Activated CD4-positive, alpha-beta T cell treated with anti-CD3 and anti-CD28 coated beads for 36 hours (primary cell): Measurements from ENCODE around the gene SH3GLB2. TPM values are rescaled to one million over a fixed set of nuclear protein-coding genes. Genes with fewer than 3 reads are reported as not detected.

Experiments used
- ATAC-seq: fragments of 200-7000 bp; cut with Tn5 transposase; one replicate; pipeline ENCODE4 v1.10.0; 2021; ENCODE audit warnings: mild to moderate bottlenecking, moderate library complexity
- CTCF ChIA-PET: fragments of 350-600 bp; sonication (Branson Sonifier 250); formaldehyde crosslinking; loops from one replicate; lab custom pipeline; 2021; ENCODE audit warnings: antibody characterized with exemption; lab: Charles Lee
- POLR2A ChIA-PET: fragments of 350-600 bp; sonication (Branson Sonifier 250); formaldehyde crosslinking; loops from one replicate; lab custom pipeline; 2021; ENCODE audit warnings: antibody characterized with exemption, inconsistent platforms; lab: Charles Lee
- DNase-seq: peaks from one replicate; pipeline ENCODE4 v3.0.0-alpha.2; 2020
- H3K27ac Mint-ChIP-seq: one replicate; pipeline ENCODE4 v1.8.0; 2021; ENCODE audit warnings: mixed read lengths
- H3K27me3 Mint-ChIP-seq: one replicate; pipeline ENCODE4 v1.8.0; 2021; ENCODE audit warnings: mixed read lengths
- H3K36me3 Mint-ChIP-seq: one replicate; pipeline ENCODE4 v1.8.0; 2021; ENCODE audit warnings: low read depth, mixed read lengths
- H3K4me1 Mint-ChIP-seq: one replicate; pipeline ENCODE4 v1.8.0; 2021; ENCODE audit warnings: mixed read lengths
- H3K4me3 Mint-ChIP-seq: one replicate; pipeline ENCODE4 v1.8.0; 2021; ENCODE audit warnings: mild to moderate bottlenecking, moderate library complexity, mixed read lengths
- H3K9me3 Mint-ChIP-seq: one replicate; pipeline ENCODE4 v1.8.0; 2021; ENCODE audit warnings: low read depth, mixed read lengths
- intact Hi-C, 2 experiments: fragments of 100-400 bp; cut with DNase I in 1 of 2; cut with micrococcal nuclease in 1 of 2; formaldehyde crosslinking; loops; one replicate each; pipeline versions ENCODE4 v1.14.2 to v1.15.1; 2022 to 2024; cut with DNase I, micrococcal nuclease
- total RNA-seq, 2 experiments: library from RNA; stranded (reverse); gene quantifications; one replicate each; pipeline ENCODE4 v1.2.3, GENCODE V29; 2021

Gene SH3GLB2
- total RNA-seq, 2 experiments from 2014 or later = 49.1 to 53.7 TPM

DNA sequence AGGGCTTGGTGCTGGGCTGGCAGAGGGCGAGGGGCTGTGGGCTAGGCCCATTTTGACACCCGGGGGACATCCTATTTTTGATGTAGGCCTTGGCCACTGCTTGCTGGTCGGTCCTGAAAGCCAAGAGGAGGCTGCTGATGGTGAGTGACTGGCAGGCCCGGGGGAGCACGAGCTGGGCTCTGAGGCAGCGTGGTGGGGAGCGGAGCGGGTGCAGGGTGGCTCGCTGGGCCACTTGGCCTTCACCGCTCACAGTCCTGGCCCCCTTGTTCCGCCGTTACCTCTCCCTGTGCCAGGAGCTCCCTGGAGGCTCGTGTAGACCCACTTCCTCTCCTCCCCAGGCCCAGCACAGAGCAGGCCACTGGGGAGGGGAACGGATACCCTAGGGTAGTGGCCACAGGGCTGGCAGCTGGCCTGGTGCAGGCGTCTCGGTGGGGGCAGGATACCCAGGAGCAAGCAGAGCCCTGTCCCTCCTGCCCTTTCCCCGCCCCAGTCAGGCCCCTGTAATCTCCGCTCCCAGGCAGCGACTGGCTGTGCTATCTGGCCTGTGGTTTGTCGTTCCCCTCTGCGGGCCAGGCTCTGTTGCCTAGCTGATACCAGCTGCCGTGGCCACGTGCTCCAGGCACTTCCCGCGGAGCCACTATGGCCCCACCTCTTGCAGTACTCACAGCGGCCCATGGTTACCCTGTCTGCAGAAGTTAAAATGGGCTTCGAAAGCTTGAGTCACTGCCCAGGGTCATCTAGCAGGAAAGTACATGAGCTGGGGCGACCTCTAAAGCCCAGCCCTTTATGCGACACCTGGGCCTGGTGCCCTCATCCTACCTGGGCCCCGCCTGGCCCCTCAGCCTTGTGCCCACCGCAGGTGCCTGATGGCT, 41.1 kb upstream of the SH3GLB2 start:
- H3K27me3 Mint-ChIP-seq = no peaks in the 10 kb centered on the region
- peaks cover 41% of the 10 kb centered on the region for H3K4me1 Mint-ChIP-seq
- ChIA-PET POLR2A (interaction anchor here (2.0 kb wide), 1 partner anchor 11 kb away, joined by 5 read pairs; the partner anchor contains the start of gene DOLPP1), CTCF (interaction anchor here (0.7 kb wide), 2 partner anchors 11 to 251 kb away, joined by 3 to 4 read pairs; partner anchors contain the start of gene DOLPP1)
- no peaks in the 10 kb centered on the region for H3K9me3 Mint-ChIP-seq
- intact Hi-C loops = no loop called here
- peaks cover 18% of the 10 kb centered on the region for H3K36me3 Mint-ChIP-seq
- peak; percentile 90 for ATAC-seq
- peak overlapping the region; percentile 87 for H3K27ac Mint-ChIP-seq
- peak; percentile 76 for DNase-seq
- H3K4me3 Mint-ChIP-seq = peak overlapping the region; percentile 29

DNA sequence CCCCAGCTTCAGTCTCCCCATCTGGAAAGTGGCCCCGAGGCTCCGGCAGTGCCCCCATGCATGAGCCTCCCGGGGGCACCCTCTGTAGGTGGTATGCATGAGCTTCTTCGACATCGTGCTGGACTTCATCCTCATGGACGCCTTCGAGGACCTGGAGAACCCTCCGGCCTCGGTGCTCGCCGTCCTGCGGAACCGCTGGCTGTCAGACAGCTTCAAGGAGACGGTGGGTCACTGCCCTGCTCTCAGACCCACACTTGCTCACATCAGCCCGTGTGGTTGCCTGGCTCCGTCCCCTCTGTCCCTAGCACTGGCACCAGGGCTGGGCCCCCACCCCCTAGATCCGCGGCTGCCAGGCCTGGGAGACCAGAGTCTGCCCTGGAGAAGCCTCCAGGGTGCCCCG, 40.0 kb upstream of the SH3GLB2 start:
- no peak for DNase-seq
- no peaks in the 10 kb centered on the region for H3K9me3 Mint-ChIP-seq
- H3K27ac Mint-ChIP-seq = peak overlapping the region; percentile 87
- ChIA-PET CTCF (interaction anchor here (0.5 to 0.7 kb wide), 2 partner anchors 30 to 64 kb away, joined by 3 read pairs; no protein-coding TSS in a partner anchor), POLR2A (interaction anchor here (0.7 to 2.0 kb wide), 2 partner anchors 12 to 13 kb away, joined by 3 to 5 read pairs; partner anchors contain the start of gene DOLPP1)
- peak overlapping the region; percentile 29 for H3K4me3 Mint-ChIP-seq
- peaks cover 38% of the 10 kb centered on the region for H3K4me1 Mint-ChIP-seq
- H3K36me3 Mint-ChIP-seq = peaks cover 20% of the 10 kb centered on the region
- intact Hi-C loops = no loop called here
- no peaks in the 10 kb centered on the region for H3K27me3 Mint-ChIP-seq
- ATAC-seq = no peak

DNA sequence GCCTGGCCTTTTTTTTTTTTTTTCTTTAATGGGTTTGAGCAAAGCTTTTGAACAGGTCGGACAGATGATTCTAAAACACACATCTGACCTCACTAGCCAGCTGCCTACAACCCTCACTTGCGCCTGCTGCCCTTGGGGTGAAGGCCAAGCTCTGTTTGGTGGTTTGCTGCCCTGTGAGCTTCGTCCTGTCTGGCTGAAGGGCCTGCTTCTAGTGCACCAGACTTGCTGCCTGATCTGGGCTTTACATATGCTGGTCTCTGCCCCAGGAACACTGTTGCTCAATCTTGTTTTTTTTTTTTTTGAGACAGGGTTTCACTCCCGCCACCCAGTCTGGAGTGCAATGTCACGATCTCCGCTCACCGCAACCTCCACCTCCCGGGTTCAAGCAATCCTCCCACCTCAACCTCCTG, 36.4 kb upstream of the SH3GLB2 start:
- intact Hi-C loops = no loop called here
- Mint-ChIP-seq H3K9me3 (no peaks in the 10 kb centered on the region), H3K27me3 (no peaks in the 10 kb centered on the region), H3K36me3 (peaks cover 20% of the 10 kb centered on the region), H3K27ac (no peak overlapping the region), H3K4me1 (peaks cover 13% of the 10 kb centered on the region), H3K4me3 (no peak overlapping the region)
- ATAC-seq = no peak
- DNase-seq = no peak
- POLR2A ChIA-PET = no interaction called here
- CTCF ChIA-PET = no interaction called here

DNA sequence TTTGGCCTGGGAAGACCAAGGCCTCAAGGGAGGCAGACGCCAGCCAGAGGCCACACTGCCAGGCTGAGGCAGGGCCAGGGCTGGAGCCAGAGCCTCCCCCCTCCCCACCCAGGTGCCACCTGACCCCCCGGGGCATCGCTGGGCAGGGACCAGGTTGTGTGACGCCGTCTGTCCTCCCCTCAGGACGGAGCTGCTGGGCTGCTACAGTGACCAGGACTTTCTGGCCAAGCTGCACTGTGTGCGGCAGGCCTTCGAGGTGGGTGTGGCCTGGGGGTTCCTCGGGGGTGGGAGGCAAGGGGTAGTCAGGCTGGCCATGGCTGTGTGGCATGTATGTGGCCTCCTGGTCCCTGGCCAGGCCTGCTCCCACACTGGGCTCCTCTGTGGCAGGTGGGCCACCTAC, 34.9 kb upstream of the SH3GLB2 start:
- CTCF ChIA-PET = no interaction called here
- Mint-ChIP-seq H3K4me3 (no peak overlapping the region), H3K4me1 (peaks cover under 1% of the 10 kb centered on the region), H3K9me3 (no peaks in the 10 kb centered on the region), H3K27me3 (no peaks in the 10 kb centered on the region), H3K36me3 (peaks cover 12% of the 10 kb centered on the region), H3K27ac (no peak overlapping the region)
- ATAC-seq (no peak), DNase-seq (no peak)
- POLR2A ChIA-PET = no interaction called here
- intact Hi-C loops = no loop called here

DNA sequence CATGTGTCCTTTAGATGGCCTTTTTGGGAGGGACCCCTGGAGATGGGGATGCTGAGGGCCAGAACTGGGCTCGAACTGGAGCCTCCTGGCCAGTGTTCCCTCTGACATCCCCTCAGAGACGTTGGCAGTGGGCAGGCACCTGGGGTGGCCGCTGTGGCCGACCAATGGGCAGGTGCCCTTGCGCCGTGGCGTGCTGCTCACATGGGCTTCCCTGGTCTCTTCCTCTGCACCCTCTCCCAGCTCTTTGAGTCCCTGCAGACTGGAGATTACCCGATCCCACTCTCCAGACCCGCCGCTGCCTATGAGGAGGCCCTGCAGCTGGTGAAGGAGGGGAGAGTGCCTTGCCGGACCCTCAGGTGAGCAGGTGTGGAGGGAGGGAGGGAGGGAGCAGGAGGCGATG, 32.9 kb upstream of the SH3GLB2 start:
- POLR2A ChIA-PET = no interaction called here
- no peaks in the 10 kb centered on the region for H3K4me1 Mint-ChIP-seq
- H3K27me3 Mint-ChIP-seq = no peaks in the 10 kb centered on the region
- intact Hi-C loops = no loop called here
- H3K9me3 Mint-ChIP-seq = no peaks in the 10 kb centered on the region
- no peak overlapping the region for H3K4me3 Mint-ChIP-seq
- no peak overlapping the region for H3K27ac Mint-ChIP-seq
- DNase-seq (no peak), ATAC-seq (no peak)
- H3K36me3 Mint-ChIP-seq = peaks cover 10% of the 10 kb centered on the region
- CTCF ChIA-PET = interaction anchor here (0.5 kb wide), 1 partner anchor 13 kb away, joined by 3 read pairs; no protein-coding TSS in a partner anchor

DNA sequence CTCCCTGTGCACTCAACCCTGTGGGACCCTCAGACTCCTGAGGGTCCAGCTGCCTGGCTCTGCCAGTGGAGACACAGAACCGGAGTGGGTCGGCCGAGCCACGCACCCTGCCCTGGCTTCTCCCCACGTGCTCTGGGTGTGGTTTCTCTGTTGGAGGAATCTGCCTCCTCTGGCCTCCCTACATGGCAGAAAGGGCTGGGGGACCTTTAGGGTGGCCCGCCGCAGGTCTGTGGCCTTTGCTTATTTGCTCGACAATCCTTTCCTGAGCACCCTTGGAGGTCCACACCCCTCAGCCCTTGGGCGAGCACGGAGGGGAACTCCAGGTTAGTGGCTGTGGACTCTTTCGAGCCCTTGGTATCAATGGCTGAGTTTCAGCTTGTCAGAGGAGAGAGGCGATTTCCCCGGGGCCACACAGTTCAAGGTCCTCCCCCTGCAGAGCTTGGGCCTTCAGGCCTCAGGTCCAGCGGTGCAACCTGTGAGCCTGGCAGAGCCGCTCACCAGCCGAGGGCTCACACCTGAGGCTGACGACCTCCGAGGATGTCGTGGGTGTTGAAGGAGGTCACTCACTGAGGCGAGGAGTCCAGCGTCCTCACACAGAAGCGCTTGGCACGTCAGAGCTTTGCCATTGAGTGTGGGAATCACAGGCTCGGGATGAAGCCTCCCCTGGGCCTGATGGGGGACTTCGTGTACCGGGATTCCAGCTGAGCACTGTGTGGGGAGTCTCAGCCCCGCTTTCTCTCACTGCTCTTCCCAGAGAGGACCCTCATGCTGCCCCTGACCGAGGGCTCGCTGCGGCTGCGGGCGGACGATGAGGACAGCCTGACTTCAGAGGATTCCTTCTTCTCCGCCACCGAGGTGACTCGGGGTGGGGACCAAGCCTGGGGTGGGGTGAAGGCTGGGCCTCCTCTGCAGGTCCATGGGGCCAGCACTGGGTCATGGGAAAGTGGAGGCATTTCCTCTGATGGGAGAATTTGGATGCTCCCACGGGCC, 32.0 kb upstream of the SH3GLB2 start:
- Mint-ChIP-seq H3K27me3 (no peaks in the 10 kb centered on the region), H3K4me3 (no peak overlapping the region), H3K36me3 (peaks cover 6% of the 10 kb centered on the region), H3K4me1 (no peaks in the 10 kb centered on the region), H3K27ac (no peak overlapping the region), H3K9me3 (no peaks in the 10 kb centered on the region)
- intact Hi-C loops = no loop called here
- ChIA-PET POLR2A (no interaction called here), CTCF (no interaction called here)
- ATAC-seq (no peak), DNase-seq (no peak)

DNA sequence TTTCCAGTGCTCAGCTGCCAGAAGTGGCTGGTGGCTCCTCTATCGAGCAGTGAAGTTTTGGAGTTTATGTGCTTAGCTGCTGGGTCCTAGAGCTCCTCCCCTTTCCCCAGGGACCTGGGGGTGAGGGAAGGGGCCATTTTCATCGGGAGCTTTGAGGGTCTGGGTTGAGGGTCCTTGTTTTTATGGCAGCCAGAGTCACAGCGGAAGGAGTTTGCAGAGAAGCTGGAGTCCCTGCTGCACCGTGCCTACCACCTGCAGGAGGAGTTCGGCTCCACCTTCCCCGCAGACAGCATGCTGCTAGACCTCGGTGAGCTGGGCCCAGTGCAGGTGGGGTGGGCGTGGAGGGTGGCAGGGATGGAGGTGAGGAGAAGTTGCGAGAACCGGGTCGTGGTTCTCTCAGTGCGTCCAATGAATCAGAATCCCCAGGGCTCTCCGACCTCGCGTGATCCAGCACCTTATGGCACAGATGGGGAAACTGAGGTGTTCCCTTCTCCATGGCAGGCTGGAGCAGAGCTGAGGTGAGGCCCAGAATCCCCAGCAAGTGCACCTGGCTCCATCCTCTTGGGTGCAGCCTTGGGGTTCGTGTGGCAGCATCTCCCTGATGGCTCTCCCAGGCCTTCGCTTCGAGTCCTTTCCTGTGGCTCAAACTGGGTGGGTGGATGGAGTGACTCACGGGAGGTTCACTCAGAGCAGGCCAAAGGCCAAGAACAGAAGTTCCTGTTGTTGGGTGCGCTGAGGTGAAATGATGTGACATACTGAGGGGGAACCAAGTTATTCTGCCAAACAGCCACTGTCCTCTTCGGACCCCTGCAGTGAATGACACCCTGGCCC, 31.0 kb upstream of the SH3GLB2 start:
- ATAC-seq (no peak), DNase-seq (no peak)
- ChIA-PET POLR2A (no interaction called here), CTCF (no interaction called here)
- H3K27me3 Mint-ChIP-seq = no peaks in the 10 kb centered on the region
- H3K9me3 Mint-ChIP-seq = no peaks in the 10 kb centered on the region
- peaks cover 8% of the 10 kb centered on the region for H3K36me3 Mint-ChIP-seq
- H3K27ac Mint-ChIP-seq = no peak overlapping the region
- no peaks in the 10 kb centered on the region for H3K4me1 Mint-ChIP-seq
- intact Hi-C loops = no loop called here
- no peak overlapping the region for H3K4me3 Mint-ChIP-seq

DNA sequence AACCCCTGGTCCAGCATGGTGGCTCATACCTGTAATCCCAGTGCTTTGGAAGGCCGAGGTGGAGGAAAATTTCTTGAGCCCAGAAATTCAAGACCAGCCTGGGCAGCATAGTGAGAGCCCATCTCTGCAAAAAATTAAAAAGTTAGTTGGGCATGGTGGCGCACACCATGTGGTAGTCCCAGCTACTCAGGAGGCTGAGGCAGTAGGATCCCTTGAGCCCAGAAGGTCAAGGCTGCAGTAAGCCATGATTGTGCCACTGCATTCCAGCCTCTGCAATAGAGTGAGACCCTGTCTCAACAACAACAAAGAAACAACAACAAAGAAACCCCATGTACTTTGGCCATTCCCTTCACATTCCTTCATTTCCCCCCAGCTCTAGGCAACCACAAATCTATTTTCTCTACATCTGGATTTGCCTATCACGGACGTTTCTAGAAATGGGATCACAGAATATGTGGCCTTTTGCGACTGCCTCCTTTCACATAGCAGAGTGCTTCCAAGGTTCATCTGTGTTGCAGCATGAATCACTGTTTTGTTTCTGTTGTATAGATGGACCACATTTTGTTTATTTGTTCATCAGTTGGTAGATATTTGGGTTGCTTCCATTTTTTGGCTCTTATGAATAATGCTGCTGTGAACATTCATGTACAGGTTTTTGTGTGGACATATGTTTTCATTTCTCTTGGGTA, 26.2 kb upstream of the SH3GLB2 start:
- ATAC-seq (no peak), DNase-seq (no peak)
- Mint-ChIP-seq H3K27me3 (no peaks in the 10 kb centered on the region), H3K9me3 (no peaks in the 10 kb centered on the region), H3K27ac (no peak overlapping the region), H3K4me1 (no peaks in the 10 kb centered on the region), H3K36me3 (peaks cover 13% of the 10 kb centered on the region), H3K4me3 (no peak overlapping the region)
- ChIA-PET POLR2A (no interaction called here), CTCF (interaction anchor here (0.6 to 1.0 kb wide), 2 partner anchors 41 to 636 kb away, joined by 3 to 4 read pairs; no protein-coding TSS in a partner anchor)
- intact Hi-C loops = no loop called here

DNA sequence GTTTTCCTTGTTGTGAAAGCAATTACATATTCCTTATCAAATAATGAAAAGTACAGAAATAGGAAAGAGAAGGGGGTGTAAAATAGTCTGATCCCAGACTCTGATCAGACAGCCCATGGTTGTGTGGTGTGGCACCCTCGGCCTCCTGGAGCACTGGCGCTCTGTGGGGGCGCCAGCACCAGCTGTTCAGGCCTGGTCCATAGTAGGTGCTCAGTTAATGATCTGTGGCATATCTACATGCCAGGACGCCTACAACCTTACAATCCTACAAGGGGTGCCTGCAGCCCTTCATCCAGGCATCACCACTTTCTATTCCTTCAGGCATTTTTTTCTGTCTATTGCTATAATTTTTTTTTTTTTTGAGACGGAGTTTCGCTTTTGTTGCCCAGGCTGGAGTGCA, 24.9 kb upstream of the SH3GLB2 start:
- ChIA-PET CTCF (interaction anchor here (0.6 kb wide), 1 partner anchor 101 kb away, joined by 4 read pairs; no protein-coding TSS in a partner anchor), POLR2A (no interaction called here)
- DNase-seq = no peak
- Mint-ChIP-seq H3K27ac (no peak overlapping the region), H3K36me3 (peaks cover 20% of the 10 kb centered on the region), H3K4me1 (no peaks in the 10 kb centered on the region), H3K9me3 (no peaks in the 10 kb centered on the region), H3K27me3 (no peaks in the 10 kb centered on the region), H3K4me3 (no peak overlapping the region)
- intact Hi-C loops = no loop called here
- ATAC-seq = no peak

DNA sequence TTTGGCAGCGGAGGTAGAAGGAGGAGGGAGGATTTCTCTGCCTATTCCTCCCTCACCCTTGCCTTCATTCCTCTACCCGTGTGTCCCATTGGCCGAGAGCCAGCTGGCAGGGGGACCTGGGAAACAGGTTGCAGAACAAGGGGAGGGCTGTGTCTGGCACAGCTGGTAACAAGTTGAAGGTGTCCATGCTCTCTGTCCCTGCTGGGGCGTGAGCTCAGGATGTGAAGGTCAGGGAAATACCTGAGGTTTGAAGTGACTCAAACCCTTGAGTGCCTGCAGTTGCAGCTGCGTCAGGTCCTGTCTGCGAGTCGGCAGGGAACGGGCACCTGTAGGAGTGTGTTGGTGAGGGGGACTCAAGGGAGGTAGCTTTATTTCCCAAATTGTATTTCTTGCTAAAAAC, 24.5 kb upstream of the SH3GLB2 start:
- Mint-ChIP-seq H3K4me3 (no peak overlapping the region), H3K9me3 (no peaks in the 10 kb centered on the region), H3K4me1 (no peaks in the 10 kb centered on the region), H3K36me3 (peaks cover 22% of the 10 kb centered on the region), H3K27ac (no peak overlapping the region), H3K27me3 (no peaks in the 10 kb centered on the region)
- no peak for DNase-seq
- ATAC-seq = no peak
- intact Hi-C loops = no loop called here
- CTCF ChIA-PET = interaction anchor here (0.7 kb wide), 1 partner anchor 629 kb away, joined by 3 read pairs; no protein-coding TSS in a partner anchor
- POLR2A ChIA-PET = no interaction called here
